ENCODE measurements around the gene ZNF418. TPM values are rescaled to one million over a fixed set of nuclear protein-coding genes. Genes with fewer than 3 reads are reported as not detected.
"Not testable (repeated sequence)": the region's sequence is repeated elsewhere in the genome, so short reads cannot be mapped to it uniquely, and the experiment has no call there.

The ZNF418 gene
- total and polyA plus RNA-seq, 4 donors: 1.6 to 10.1 (median 5.1) TPM

DNA sequence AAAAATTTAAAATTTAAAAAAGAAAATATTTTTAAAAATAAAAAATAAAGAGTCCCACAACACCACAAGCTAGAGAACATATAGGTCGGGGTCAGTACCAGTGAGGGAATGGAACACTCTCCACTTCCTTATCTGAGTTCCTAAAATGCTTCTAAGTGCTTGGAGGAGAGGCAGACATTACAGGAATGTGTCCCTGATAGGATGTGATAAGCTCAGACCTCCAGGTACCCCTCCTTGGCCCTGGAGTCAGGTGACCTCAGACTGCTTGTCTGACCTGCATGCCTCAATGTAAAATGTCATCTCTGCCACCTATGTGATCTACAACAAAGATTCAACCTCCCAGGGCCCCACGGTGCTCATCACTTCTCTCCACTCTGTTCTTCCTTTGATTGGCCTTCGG lies 49.2 kb downstream of the ZNF418 start:
- no peak overlapping the region for H3K27ac ChIP-seq (ENCODE audit: low read depth in 1 of 2, low read length in 2 of 2)
- H3K4me3 ChIP-seq (ENCODE audit: low read length in 2 of 2): no peak overlapping the region
- DNase-seq: no peak
- 84% methylated on average over 3 of the region's 3 CpGs for WGBS, 2 donors
- H3K27me3 ChIP-seq (ENCODE audit: control insufficient read depth in 1 of 2, insufficient read depth in 2 of 2, low read length in 1 of 2): no peaks in the 10 kb centered on the region
- no peak for ATAC-seq (ENCODE audit: low FRiP score)
- H3K4me1 ChIP-seq (ENCODE audit: control insufficient read depth in 1 of 2, insufficient read depth in 2 of 2, low read length in 2 of 2): no peaks in the 10 kb centered on the region
- no peaks in the 10 kb centered on the region for H3K36me3 ChIP-seq (ENCODE audit: control insufficient read depth in 1 of 2, insufficient read depth in 2 of 2, low read length in 1 of 2)
- peaks cover 2% of the 10 kb centered on the region for H3K9me3 ChIP-seq (ENCODE audit: control insufficient read depth, low read length)
- intact Hi-C loops (cut with DNase I): no loop called here

DNA sequence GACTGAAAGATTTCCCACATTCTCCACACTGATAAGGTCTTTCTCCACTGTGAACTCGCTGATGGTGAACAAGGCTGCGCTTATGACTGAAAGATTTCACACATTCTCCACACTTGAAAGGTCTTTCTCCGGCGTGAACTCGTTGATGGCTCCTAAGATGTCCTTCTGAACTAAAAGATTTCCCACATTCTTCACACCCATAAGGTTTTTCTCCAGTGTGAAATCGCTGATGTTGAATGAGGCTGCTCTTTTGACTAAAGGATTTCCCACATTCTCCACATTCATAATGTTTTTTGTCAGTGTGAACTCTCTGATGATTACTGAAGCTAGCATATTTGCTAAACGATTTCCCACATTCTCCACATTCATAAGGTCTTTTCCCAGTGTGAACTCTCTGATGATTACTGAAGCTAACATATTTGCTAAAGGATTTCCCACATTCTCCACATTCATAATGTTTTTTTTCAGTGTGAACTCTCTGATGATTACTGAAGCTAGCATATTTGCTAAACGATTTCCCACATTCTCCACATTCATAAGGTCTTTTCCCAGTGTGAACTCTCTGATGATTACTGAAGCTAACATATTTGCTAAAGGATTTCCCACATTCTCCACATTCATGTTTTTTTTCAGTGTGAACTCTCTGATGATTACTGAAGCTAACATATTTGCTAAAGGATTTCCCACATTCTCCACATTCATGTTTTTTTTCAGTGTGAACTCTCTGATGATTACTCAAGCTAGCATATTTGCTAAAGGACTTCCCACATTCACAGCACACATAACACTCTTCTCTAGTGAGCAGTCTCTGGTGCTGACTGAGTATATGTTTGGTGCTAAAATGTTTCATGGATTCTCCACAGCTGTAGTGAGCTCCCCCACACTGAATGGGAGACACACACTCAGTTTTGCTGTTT lies 61.1 kb downstream of the ZNF418 start:
- H3K36me3 ChIP-seq (ENCODE audit: control insufficient read depth in 1 of 2, insufficient read depth in 2 of 2, low read length in 1 of 2); H3K27me3 ChIP-seq (ENCODE audit: control insufficient read depth in 1 of 2, insufficient read depth in 2 of 2, low read length in 1 of 2); intact Hi-C loops (cut with DNase I); H3K27ac ChIP-seq (ENCODE audit: low read depth in 1 of 2, low read length in 2 of 2); DNase-seq; H3K4me3 ChIP-seq (ENCODE audit: low read length in 2 of 2); H3K4me1 ChIP-seq (ENCODE audit: control insufficient read depth in 1 of 2, insufficient read depth in 2 of 2, low read length in 2 of 2); ATAC-seq (ENCODE audit: low FRiP score): not testable (repeated sequence)
- peaks cover 31% of the 10 kb centered on the region for H3K9me3 ChIP-seq (ENCODE audit: control insufficient read depth, low read length)
- 89 to 93% methylated on average over 8 of the region's 8 CpGs for WGBS, 2 donors

- no peak overlapping the region for H3K27ac ChIP-seq (ENCODE audit: low read depth in 1 of 2, low read length in 2 of 2)
- H3K27me3 ChIP-seq (ENCODE audit: control insufficient read depth in 1 of 2, insufficient read depth in 2 of 2, low read length in 1 of 2): no peaks in the 10 kb centered on the region
- H3K4me1 ChIP-seq (ENCODE audit: control insufficient read depth in 1 of 2, insufficient read depth in 2 of 2, low read length in 2 of 2): no peaks in the 10 kb centered on the region
- H3K9me3 ChIP-seq (ENCODE audit: control insufficient read depth, low read length): peaks cover 34% of the 10 kb centered on the region
- peaks cover 0 to 4% of the 10 kb centered on the region in 2 donors for H3K36me3 ChIP-seq (ENCODE audit: control insufficient read depth in 1 of 2, insufficient read depth in 2 of 2, low read length in 1 of 2)
- H3K4me3 ChIP-seq (ENCODE audit: low read length in 2 of 2): no peak overlapping the region
- DNase-seq (no peak), ATAC-seq (ENCODE audit: low FRiP score) (no peak)
- intact Hi-C loops (cut with DNase I): no loop called here
These were observed 62.8 kb downstream of the ZNF418 start for GRCh38 chr19:57872450-57872849.

Other genes starting within 250 kb of the ZNF418 start
- 1 to 10 TPM; 2.3 to 6.4 TPM for gene ZNF154, start 226.2 kb downstream of the ZNF418 start, total RNA-seq
- 1 to 10 TPM in 1 of 2 donors, under 1 TPM in 1; 0.88 to 5.2 TPM for gene ZNF154, start 226.2 kb downstream of the ZNF418 start, polyA plus RNA-seq
- 1 to 10 TPM; 2.9 to 5.4 TPM for gene ZNF671, start 207.8 kb downstream of the ZNF418 start, total RNA-seq
- 1 to 10 TPM; 1.1 to 5.2 TPM for gene ZNF671, start 207.8 kb downstream of the ZNF418 start, polyA plus RNA-seq
- 10 to 100 TPM in 1 of 2 donors, 1 to 10 TPM in 1; 7.8 to 13.6 TPM for gene ZNF776, start 188.6 kb downstream of the ZNF418 start, total RNA-seq
- gene ZNF776, start 188.6 kb downstream of the ZNF418 start, polyA plus RNA-seq: 1 to 10 TPM; 4.8 to 5.4 TPM
- 10 to 100 TPM in 1 of 2 donors, 1 to 10 TPM in 1; 9.8 to 17.9 TPM for gene ZNF586, start 165.7 kb downstream of the ZNF418 start, total RNA-seq
- gene ZNF586, start 165.7 kb downstream of the ZNF418 start, polyA plus RNA-seq: 1 to 10 TPM; 3.7 to 6.6 TPM
- 1 to 10 TPM; 8.0 to 8.5 TPM for gene ZNF552, start 120.5 kb downstream of the ZNF418 start, total RNA-seq
- gene ZNF552, start 120.5 kb downstream of the ZNF418 start, polyA plus RNA-seq: 1 to 10 TPM; 4.5 to 6.1 TPM
- 10 to 100 TPM; 14.1 to 15.8 TPM for gene ZNF587B, start 105.1 kb downstream of the ZNF418 start, total RNA-seq
- 1 to 10 TPM; 1.5 to 4.6 TPM for gene ZNF587B, start 105.1 kb downstream of the ZNF418 start, polyA plus RNA-seq
- 10 to 100 TPM; 24.9 to 40.8 TPM for gene ZNF587, start 85.5 kb downstream of the ZNF418 start, total RNA-seq
- gene ZNF587, start 85.5 kb downstream of the ZNF418 start, polyA plus RNA-seq: 1 to 10 TPM; 3.4 to 9.6 TPM
- gene ZNF814, start 46.4 kb downstream of the ZNF418 start, total RNA-seq: 10 to 100 TPM; 11.1 to 15.1 TPM
- 1 to 10 TPM; 1.1 to 6.1 TPM for gene ZNF814, start 46.4 kb downstream of the ZNF418 start, polyA plus RNA-seq
- gene ZNF417, start 18.8 kb downstream of the ZNF418 start, total RNA-seq: 10 to 100 TPM; 15.7 to 23.5 TPM
- 1 to 10 TPM; 2.0 to 4.2 TPM for gene ZNF417, start 18.8 kb downstream of the ZNF418 start, polyA plus RNA-seq
- gene ZNF256, start 12.3 kb upstream of the ZNF418 start, total RNA-seq: 1 to 10 TPM; 5.7 to 6.7 TPM
- 1 to 10 TPM in 1 of 2 donors, under 1 TPM in 1; 0.75 to 3.7 TPM for gene ZNF256, start 12.3 kb upstream of the ZNF418 start, polyA plus RNA-seq
- gene C19orf18, start 39.1 kb upstream of the ZNF418 start, total RNA-seq: 1 to 10 TPM; 1.0 to 2.0 TPM
- 1 to 10 TPM in 1 of 2 donors, not detected in 1; 2.9 TPM for gene C19orf18, start 39.1 kb upstream of the ZNF418 start, polyA plus RNA-seq
- gene ZNF606, start 67.4 kb upstream of the ZNF418 start, total RNA-seq: 10 to 100 TPM in 1 of 2 donors, 1 to 10 TPM in 1; 9.9 to 21.0 TPM
- gene ZNF606, start 67.4 kb upstream of the ZNF418 start, polyA plus RNA-seq: 10 to 100 TPM in 1 of 2 donors, 1 to 10 TPM in 1; 4.8 to 12.0 TPM
- not detected for gene ZSCAN1, start 98.6 kb upstream of the ZNF418 start, total RNA-seq
- under 1 TPM in 1 of 2 donors, not detected in 1; 0.23 TPM for gene ZSCAN1, start 98.6 kb upstream of the ZNF418 start, polyA plus RNA-seq
- gene ZNF135, start 123.9 kb upstream of the ZNF418 start, total RNA-seq: 1 to 10 TPM; 3.4 to 6.6 TPM
- gene ZNF135, start 123.9 kb upstream of the ZNF418 start, polyA plus RNA-seq: 10 to 100 TPM in 1 of 2 donors, 1 to 10 TPM in 1; 2.1 to 12.8 TPM
- 10 to 100 TPM; 58.6 to 62.7 TPM for gene ZSCAN18, start 162.8 kb upstream of the ZNF418 start, total RNA-seq
- 100 to 1,000 TPM in 1 of 2 donors, 10 to 100 TPM in 1; 24.0 to 104 TPM for gene ZSCAN18, start 162.8 kb upstream of the ZNF418 start, polyA plus RNA-seq
- gene ZNF329, start 215.4 kb upstream of the ZNF418 start, total RNA-seq: 10 to 100 TPM in 1 of 2 donors, 1 to 10 TPM in 1; 9.4 to 10.6 TPM
- 1 to 10 TPM; 4.1 to 5.5 TPM for gene ZNF329, start 215.4 kb upstream of the ZNF418 start, polyA plus RNA-seq
- 10 to 100 TPM; 25.5 to 26.0 TPM for gene ZNF274, start 247.7 kb upstream of the ZNF418 start, total RNA-seq
- 10 to 100 TPM in 1 of 2 donors, 1 to 10 TPM in 1; 4.1 to 14.6 TPM for gene ZNF274, start 247.7 kb upstream of the ZNF418 start, polyA plus RNA-seq